Effector memory CD4-positive, alpha-beta T cell (primary cell): Measurements from ENCODE around the gene TOMM70.
"Not testable (repeated sequence)": the region's sequence is repeated elsewhere in the genome, so short reads cannot be mapped to it uniquely, and the experiment has no call there.

Experiments used
- DNase-seq, 3 donors: peaks; one replicate each; pipeline ENCODE4 v3.0.0-alpha.2; 2020
- H3K27ac ChIP-seq: 2 replicates; pipeline ENCODE4 v1.7.0; 2013; ENCODE audit warnings: mild to moderate bottlenecking, low read length, moderate library complexity; ENCODE audit not compliant: insufficient read depth, poor library complexity, severe bottlenecking
- H3K27me3 ChIP-seq: replicated peaks from 2 replicates; pipeline ENCODE4 v1.7.0; 2013; ENCODE audit warnings: mild to moderate bottlenecking, low read length; ENCODE audit not compliant: insufficient read depth, control insufficient read depth, poor library complexity, severe bottlenecking
- H3K36me3 ChIP-seq: 2 replicates; pipeline ENCODE4 v1.7.0; 2013; ENCODE audit warnings: mild to moderate bottlenecking, low read length, moderate library complexity; ENCODE audit not compliant: control insufficient read depth, insufficient read depth
- H3K4me1 ChIP-seq: 2 replicates; pipeline ENCODE4 v1.7.0; 2013; ENCODE audit warnings: low read length, mild to moderate bottlenecking; ENCODE audit not compliant: control insufficient read depth, insufficient read depth, poor library complexity, severe bottlenecking
- H3K4me3 ChIP-seq: 2 replicates; pipeline ENCODE4 v1.7.0; 2013; ENCODE audit warnings: low read length, low read depth, mild to moderate bottlenecking; ENCODE audit not compliant: insufficient read depth, poor library complexity, severe bottlenecking
- H3K9me3 ChIP-seq: 2 replicates; pipeline ENCODE4 v1.7.0; 2013; ENCODE audit warnings: mild to moderate bottlenecking, low read length, moderate library complexity; ENCODE audit not compliant: control insufficient read depth

TOMM70 gene

DNA sequence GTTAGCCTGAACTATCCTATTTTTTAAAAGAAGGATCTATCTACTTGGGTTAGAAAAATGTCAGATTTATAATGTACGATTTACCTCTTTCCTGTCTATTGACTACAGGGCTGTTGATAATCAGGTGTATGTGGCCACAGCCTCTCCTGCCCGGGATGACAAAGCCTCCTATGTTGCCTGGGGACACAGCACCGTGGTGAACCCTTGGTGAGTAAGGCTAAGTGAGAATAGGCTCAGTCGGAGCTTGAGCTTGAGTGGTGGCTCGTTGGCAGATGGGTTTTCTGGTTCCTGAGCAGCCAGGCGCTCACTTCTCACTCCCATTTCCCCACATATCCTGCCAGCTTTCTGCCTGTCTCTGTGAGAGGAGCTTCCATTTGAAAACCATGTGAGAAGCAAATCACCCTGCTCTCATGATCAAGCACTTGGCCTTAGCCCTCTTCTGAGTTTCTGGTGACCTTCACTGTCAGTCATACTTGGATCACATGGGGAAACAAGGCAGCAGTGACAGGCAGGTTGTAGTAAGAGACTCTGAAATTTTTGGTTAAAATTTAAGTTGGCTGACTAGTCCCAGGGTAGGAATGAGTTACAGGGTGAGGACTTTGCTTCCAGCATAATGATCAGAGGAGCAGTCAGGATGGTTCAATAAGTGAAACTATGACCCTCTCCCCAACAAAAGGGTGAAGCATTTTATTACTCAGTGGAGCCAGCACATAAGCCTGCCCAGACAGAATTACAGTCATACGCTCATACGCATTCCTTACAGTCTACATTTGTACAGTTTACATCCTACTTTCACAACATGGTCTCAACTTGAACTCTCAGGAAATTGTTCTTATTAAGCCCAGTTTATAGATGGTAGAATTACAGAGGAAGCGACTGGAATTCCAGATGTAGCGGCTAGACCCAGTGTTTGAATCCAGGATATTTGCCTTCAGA lies 48.3 kb downstream of the TOMM70 start:
- Histone ChIP-seq H3K9me3 (no peaks in the 10 kb centered on the region), H3K27me3 (no peaks in the 10 kb centered on the region), H3K4me3 (no peak overlapping the region), H3K36me3 (peaks cover 45% of the 10 kb centered on the region), H3K4me1 (no peaks in the 10 kb centered on the region), H3K27ac (no peak overlapping the region)
- DNase-seq, result no peak

- DNase-seq, result not testable (repeated sequence)
These were observed 49.1 kb downstream of the TOMM70 start for GRCh38 chr3:100351770-100352169.

GRCh38 chr3:100348727-100349126 lies 52.2 kb downstream of the TOMM70 start:
- H3K27me3 ChIP-seq, result no peaks in the 10 kb centered on the region
- H3K4me1 ChIP-seq, result no peaks in the 10 kb centered on the region
- H3K9me3 ChIP-seq, result no peaks in the 10 kb centered on the region
- no peak overlapping the region for H3K27ac ChIP-seq
- peaks cover 62% of the 10 kb centered on the region for H3K36me3 ChIP-seq
- no peak for DNase-seq
- no peak overlapping the region for H3K4me3 ChIP-seq

More at GRCh38 chr3:100351770-100352169, 49.1 kb downstream of the TOMM70 start:
- H3K27me3 ChIP-seq, H3K4me3 ChIP-seq, H3K27ac ChIP-seq, H3K4me1 ChIP-seq, H3K9me3 ChIP-seq: not testable (repeated sequence)
- H3K36me3 ChIP-seq, result peaks cover 46% of the 10 kb centered on the region

DNA sequence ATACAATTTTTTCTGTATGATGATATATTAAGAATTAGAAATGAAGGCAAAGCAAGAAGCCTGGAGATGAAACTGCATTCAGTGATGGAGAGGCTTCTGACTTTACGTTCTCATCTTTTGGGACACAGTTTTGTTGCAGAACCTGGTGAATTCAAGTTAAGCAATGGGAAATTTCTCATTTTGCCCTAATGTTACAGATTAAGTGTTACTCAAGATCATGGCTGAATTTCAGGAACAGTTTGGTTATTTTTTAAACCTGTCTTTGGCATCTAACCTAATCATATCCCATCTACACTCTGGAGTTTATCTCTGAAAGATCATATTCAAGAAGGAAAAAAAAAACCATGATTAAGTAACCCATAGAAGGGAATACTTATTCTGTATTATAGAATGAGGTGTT lies 60.4 kb downstream of the TOMM70 start:
- H3K27ac ChIP-seq, result no peak overlapping the region

DNA sequence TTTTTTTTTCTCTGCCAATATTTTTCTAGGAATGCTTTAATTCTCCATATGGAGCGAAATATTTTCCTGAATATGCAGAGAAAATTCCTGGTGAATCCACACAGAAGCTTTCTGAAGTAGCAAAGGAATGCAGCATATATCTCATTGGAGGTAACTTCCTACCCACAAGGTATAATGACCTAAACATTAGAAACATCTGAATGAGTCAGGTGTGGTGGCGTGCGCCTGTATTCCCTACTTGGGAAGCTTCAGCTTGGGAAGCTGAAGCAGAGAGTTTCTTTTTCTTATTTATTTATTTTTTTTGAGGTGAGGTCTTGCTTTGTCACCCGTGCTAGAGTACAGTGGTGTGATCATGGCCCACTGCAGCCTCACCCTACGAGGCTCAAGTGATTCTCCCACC lies 61.1 kb downstream of the TOMM70 start:
- Histone ChIP-seq H3K4me3 (no peak overlapping the region), H3K36me3 (peaks cover 21% of the 10 kb centered on the region), H3K27ac (no peak overlapping the region), H3K9me3 (no peaks in the 10 kb centered on the region), H3K27me3 (no peaks in the 10 kb centered on the region), H3K4me1 (peaks cover 6% of the 10 kb centered on the region)
- no peak for DNase-seq

More for the DNA sequence above, 60.4 kb downstream of the TOMM70 start:
- DNase-seq, result no peak
- peaks cover 26% of the 10 kb centered on the region for H3K36me3 ChIP-seq
- H3K4me1 ChIP-seq, result peaks cover under 1% of the 10 kb centered on the region
- H3K27me3 ChIP-seq, result no peaks in the 10 kb centered on the region
- no peak overlapping the region for H3K4me3 ChIP-seq
- no peaks in the 10 kb centered on the region for H3K9me3 ChIP-seq

GRCh38 chr3:100338911-100339310 lies 62.0 kb downstream of the TOMM70 start:
- H3K36me3 ChIP-seq, result peaks cover 14% of the 10 kb centered on the region
- no peaks in the 10 kb centered on the region for H3K27me3 ChIP-seq
- no peaks in the 10 kb centered on the region for H3K9me3 ChIP-seq
- H3K4me3 ChIP-seq, result no peak overlapping the region
- DNase-seq, result no peak
- no peak overlapping the region for H3K27ac ChIP-seq
- H3K4me1 ChIP-seq, result peaks cover 11% of the 10 kb centered on the region

DNA sequence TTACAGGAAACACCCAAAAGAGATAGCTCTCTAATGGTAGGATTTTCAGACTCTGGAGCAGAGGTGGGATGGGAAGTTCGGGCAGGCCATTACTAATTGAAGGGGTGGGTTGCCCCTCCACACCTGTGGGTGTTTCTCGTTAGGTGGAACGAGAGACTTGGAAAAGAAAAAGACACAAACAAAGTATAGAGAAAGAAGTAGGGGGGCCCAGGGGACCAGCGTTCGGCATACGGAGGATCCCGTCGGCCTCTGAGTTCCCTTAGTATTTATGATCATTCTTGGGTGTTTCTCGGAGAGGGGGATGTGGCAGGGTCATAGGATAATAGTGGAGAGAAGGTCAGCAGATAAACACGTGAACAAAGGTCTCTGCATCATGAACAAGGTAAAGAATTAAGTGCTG lies 64.7 kb downstream of the TOMM70 start:
- not testable (repeated sequence) for H3K27ac ChIP-seq, H3K9me3 ChIP-seq, H3K4me3 ChIP-seq, H3K27me3 ChIP-seq, H3K36me3 ChIP-seq, DNase-seq
- peaks cover 11% of the 10 kb centered on the region for H3K4me1 ChIP-seq

- Histone ChIP-seq H3K27me3 (no peaks in the 10 kb centered on the region), H3K4me1 (peaks cover 11% of the 10 kb centered on the region)
- DNase-seq, result no peak
These were observed 65.5 kb downstream of the TOMM70 start for GRCh38 chr3:100335434-100335833.

DNA sequence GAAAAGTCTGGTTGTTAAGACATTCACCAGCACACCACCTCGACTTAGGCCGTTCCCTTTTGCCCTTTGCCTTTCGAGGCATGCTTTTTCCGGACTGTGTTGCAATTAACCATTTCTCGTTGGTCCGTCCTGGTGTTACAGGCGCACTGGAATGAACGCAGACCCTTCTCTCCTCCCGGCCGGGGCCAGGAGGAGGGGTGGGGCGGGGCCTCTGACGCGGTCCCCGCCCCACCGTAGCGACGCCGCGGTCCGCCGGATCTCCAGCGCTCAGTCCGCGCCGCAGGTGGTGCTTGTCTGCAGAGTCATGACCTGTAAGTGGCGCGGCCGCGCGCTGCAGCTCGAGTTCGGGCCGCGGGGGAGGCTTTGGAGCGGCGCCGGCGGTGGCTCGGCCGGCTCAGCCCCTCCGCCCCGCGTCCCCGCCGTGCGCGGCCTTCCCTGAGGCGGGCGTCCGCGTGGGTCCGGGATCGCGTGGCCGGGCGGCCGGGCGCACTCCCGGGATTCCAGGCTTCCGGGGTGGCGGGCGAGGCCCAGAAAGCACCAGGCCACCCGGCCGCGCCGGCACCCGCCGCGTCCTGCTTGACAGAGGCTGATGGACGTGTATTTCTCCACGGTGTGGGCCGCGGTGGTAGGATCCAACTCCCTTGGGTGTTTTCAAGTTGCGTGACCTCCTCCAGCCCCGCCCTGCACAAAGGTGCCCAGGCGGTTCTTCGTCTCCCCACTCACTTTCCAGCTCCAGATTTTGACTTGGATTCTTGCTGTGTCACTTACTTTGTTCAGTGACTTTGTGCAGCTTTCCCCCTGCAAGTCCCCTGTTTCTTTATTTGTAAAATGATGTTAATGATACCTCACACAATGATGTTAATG lies 66.2 kb downstream of the TOMM70 start, which contains the start of gene NIT2:
Gene NIT2, plus strand, starts transcription at position 270 of the 864 bp plus-strand sequence. Its CDS starts 35 bp downstream, at position 305.
- H3K27me3 ChIP-seq, result no peaks in the 10 kb centered on the region
- peaks cover 4% of the 10 kb centered on the region for H3K36me3 ChIP-seq
- no peaks in the 10 kb centered on the region for H3K9me3 ChIP-seq
- H3K27ac ChIP-seq, result peak within 1 kb of the TSS; percentile 59
- H3K4me1 ChIP-seq, result peaks cover 11% of the 10 kb centered on the region
- peak; percentile 65 to 73 (median 65) for DNase-seq
- peak within 1 kb of the TSS; percentile 64 for H3K4me3 ChIP-seq

More at GRCh38 chr3:100335434-100335833, 65.5 kb downstream of the TOMM70 start:
- peak overlapping the region; percentile 59 for H3K27ac ChIP-seq
- peak overlapping the region; percentile 64 for H3K4me3 ChIP-seq
- no peaks in the 10 kb centered on the region for H3K9me3 ChIP-seq
- H3K36me3 ChIP-seq, result peaks cover 4% of the 10 kb centered on the region
